GM21367 (cell line): ENCODE data around the gene FBXW11.

Experiments
- ATAC-seq: cut with Tn5 transposase; IDR thresholded peaks from one replicate; pipeline ENCODE4 v1.9.1; 2021; ENCODE audit not compliant: unreplicated experiment

FBXW11 gene

DNA sequence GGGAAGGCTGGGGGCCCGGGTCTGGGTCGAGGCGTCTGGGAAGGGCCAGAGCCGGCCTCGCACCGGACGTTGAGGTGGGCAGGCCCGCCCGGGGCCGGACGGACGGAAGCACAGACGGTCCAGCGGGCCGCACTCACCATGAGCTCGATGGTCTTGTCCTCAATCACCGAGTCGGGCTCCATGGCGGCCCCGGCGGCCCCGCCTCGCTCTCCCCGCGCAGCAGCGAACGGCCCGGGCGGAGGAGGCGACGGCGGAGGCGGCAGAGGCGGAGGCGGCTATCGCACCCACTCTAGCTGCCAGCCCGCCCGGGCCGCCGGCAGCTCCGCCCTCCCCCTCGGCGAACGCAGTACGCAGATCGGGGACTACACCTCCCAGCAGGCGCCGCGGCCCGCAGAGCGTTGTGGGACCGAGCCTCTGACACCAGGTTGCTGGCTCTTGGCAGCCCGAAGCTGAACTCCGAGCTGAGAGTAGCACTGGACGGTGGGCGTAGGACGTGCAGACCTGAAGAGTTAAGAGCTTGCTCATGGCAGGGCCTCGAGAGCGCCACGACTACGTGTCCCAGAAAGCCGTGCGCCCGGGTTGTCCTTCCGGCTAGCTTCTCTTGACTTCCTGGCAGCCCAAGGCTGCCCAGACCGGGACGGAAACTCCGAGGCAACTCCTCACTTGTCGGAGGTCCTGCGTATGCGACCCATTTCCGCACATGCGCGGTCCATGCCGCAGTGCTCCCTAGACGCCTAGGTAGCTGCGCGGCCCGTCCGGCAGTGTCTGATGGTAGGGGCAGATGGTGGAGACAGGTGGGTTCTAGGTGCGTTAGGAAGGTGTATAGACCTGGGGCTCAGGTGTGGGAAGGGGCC, at the start of gene FBXW11:
Gene FBXW11 (minus strand): TSS at position 318 of the 854 bp plus-strand sequence. CDS start 136 bp downstream, at position 182.
- ATAC-seq, result peak; percentile 79

DNA sequence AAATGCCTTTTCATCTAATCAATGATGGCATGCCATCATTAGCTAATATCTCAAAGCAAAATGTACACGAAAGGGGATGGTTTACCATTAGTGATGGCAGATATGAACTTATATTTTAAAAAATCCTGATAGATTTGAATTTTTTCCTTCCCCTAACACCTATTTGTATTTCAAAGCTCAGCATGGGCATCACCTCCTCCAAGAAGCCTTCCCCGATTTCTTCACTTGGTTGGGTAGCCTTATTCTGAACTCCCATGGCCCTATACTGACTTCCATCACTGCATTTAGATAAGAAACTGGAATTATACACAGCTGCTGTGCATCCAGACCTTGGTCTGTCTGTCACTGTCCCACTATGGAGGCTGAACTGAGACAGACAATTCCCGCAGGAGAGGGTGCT, 49.6 kb upstream of the FBXW11 start:
- no peak for ATAC-seq

DNA sequence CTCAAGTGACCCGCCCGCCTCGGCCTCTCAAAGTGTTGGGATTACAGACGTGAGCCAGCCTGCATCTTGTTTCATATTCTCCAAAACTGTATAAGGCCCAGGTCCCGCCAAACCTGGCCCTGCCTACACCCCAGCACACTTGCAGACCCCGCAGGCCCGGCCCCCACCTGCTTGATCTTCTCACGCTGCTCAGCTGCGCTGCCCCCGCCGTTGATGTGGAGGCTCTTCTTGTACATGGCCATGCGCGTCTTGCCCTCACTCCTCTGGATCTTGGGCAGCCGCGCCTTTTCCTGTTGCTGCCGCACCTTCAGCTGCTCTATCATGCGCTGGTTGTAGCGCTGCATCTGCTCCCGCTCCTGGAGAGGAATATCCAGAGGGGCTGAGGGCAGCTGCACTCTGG, 49.0 kb upstream of the FBXW11 start:
- no peak for ATAC-seq

DNA sequence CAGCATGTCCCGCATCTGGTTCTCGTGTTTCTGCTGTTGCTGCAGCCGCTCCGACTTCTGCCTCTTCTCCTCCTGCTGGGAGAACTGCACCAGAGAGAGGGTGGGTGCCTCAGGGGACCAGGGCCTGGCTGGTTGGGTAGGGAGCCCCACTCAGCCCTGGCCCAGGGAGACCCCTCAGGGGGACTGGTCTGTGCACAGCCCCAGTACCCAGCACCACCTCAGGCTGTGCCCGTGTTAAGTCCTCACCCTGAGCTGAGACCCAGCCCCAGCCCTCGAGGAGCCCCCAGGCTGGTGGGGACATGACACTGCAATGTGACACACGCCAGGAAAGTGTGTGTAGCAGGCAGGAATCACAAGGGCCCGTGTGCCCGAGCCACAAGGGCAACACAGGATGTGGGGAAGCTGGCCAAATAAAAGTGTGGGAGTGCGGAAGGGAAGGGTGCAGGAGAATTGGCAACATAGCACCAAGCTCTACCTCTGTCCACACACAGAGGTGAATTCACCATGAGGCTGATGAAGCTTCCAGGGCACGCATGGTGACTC, 48.2 kb upstream of the FBXW11 start:
- no peak for ATAC-seq

DNA sequence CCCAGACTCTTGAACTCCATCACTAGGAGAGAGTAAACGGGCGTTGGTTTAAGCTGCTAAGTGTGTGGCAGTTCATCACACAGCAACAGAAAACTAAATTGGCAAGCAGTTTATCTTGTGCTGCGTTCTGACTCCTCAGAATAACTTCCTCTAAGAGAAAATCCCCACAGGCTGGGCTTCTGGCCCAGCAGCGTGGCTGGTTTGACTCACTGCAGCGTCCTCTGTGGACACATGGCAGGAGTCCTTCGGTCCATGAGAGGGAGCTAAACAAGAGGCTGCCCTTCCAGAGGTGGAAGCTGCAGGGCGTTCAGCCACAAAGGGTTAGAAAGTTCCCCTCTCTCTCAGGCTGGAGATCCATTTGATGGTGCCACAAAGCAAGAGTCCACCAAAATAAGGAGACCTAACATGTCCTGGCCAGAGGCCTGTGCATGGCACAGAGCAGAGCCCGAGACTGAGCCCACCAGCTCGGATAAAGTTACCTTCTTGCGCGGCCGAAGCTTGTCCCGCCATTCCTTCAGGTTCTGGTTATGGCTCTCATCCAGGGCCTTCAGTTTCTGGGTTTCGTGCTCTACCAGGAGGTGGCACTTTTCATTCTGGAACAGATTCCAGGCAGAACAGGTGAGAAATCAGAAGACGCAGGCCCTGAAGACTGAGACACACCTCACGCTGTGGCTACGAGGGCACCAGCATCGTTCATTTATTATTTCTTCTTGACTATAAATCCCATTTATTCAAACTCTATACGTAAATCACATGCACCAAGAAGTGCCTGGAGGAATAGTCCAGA, 46.2 kb upstream of the FBXW11 start:
- no peak for ATAC-seq

DNA sequence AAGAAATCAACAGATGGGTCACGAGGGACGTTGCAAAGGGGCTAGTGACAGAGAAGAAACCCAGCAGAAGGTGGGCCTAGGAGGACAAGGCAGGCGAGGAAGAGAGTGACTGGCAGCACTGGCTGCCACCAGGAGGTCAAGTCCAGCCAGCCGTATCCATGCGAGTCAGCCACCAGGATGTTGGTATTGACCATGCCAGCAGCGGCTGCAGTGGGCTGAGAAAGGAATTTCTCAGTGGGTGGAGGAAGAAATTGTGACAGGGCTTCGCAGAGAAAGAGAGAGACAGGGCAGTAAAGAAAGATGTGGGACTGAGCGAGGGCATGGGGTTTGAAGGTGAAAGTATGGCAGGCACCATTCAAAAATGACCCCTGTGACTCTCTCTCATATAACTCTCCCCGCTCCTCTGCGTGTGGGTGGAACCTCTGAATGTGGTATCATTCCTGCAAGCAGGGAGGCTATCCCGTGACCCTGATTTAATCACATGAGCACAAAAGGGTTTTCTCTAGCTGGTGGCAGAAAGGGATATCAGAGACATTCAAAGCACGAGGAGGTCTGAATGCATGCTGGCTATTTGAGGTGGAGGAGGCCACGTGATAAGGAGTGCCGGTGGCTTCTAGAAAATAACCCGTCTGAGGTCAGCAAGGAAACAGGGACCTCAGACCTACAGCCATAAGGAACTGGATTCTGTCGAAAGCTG, 45.4 kb upstream of the FBXW11 start:
- no peak for ATAC-seq

DNA sequence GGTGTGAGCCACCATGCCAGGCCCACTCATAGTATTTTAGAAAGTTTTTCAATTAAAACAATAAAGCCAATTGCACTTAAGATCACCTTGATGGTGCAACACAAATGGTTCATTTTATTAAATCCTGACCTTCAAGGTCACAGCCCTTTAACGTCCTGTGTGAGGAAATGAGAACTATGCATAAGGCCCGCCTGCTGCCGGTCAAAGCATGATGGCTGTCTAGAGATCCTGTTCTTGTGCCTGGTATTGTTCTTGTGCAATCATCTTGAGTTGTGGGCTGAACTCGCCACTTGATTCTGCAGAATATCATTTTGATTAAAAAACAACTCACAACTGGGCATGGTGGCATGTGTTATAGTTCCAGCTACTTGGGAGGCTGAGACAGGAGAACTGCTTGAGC, 43.6 kb upstream of the FBXW11 start:
- ATAC-seq, result no peak

DNA sequence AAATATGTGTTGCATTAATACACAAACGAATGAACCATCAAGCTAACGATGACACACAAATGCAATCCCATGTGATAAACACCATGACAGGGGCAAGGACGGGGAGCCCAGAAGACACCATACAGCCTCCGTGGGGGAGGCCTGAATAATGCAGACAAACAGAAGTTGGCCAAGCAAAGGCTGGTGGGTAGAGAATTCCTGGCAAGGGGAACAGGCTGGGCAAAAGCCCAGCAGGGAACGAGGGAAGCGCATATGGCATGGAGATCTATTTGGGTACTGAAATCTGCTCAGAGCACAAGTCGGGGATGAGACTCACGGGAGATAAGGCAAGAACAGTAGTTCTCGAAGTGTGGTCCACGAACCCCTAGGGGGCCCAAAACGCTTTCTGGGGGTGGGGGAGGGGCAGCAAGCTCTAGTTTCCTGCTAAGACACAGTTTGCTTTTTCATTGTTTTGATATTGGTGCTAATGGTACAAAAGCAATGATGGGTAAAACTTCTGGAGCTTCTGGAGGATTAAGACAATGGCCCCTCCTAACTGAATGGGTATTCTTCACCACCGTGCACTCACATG, 42.9 kb upstream of the FBXW11 start:
- no peak for ATAC-seq

DNA sequence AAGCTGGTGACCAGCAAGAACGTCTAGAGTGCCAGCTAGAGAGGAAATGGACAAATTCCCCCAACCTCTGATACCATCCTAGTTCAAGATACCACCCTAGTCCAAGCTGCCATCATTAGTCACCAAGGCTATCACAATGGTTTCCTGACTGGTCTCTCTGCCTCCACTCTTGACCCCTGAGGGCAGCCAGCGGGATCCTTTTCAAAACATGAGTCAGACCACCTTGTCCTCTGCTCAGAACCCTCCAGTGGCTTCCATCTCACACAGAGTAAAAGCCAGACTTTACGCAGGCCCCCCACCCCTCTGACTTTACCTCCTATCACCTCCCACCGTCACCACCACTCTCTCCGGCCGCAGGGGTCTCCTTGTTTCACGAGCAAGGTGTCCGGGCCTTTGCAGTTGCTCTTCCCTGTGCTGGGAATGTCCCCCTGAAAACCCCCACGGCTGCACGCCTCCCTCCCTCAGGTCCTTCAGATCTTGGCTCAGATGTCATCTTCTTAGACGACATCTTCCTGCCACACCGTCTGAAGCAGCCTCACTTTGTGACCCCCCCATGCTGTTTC, 42.2 kb upstream of the FBXW11 start:
- no peak for ATAC-seq

DNA sequence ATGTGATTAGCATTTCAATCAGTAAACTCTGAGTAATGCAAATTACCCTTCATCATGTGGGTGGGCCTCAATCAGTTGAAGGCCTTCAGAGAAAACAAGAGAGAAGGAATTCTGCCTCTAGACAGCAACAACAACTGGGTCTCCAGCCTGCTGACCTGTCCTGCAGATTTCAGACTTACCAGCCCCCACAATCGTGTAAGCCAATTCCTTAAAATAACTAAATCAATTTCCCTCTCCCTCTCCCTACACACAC, 41.7 kb upstream of the FBXW11 start:
- no peak for ATAC-seq

DNA sequence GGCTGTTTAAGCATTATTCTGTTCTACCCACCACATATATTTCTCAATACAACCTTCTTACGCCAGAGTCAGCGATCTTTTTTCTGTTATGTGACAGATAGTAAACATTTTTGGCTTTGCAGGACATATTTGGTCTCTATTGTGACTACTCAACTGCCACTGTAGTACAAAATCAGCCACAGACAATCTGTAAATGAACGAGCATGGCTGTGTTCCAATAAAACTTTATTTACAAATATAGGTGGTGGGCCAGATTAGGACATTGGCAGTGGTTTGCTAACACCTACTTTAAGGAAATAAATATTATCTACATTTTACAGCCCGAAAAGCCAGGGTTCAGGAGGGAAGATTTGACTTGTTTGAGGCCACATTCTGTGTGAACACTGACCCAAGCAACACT, 40.2 kb upstream of the FBXW11 start:
- no peak for ATAC-seq

DNA sequence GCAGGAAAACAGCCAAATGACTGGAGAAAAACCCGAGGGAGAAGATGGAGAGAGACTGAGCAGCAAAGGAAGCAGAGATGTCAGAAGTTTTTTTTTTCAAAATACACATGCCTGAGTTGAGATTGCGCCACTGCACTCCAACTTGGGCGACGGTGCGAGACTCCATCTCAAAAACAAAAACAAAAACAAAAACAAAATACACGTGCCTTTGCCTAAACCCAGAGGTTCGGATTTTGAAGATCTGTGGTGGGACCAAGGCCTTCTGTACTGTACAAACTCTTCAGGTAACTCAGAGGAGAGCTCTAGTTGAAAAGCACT, 38.8 kb upstream of the FBXW11 start:
- ATAC-seq, result no peak

DNA sequence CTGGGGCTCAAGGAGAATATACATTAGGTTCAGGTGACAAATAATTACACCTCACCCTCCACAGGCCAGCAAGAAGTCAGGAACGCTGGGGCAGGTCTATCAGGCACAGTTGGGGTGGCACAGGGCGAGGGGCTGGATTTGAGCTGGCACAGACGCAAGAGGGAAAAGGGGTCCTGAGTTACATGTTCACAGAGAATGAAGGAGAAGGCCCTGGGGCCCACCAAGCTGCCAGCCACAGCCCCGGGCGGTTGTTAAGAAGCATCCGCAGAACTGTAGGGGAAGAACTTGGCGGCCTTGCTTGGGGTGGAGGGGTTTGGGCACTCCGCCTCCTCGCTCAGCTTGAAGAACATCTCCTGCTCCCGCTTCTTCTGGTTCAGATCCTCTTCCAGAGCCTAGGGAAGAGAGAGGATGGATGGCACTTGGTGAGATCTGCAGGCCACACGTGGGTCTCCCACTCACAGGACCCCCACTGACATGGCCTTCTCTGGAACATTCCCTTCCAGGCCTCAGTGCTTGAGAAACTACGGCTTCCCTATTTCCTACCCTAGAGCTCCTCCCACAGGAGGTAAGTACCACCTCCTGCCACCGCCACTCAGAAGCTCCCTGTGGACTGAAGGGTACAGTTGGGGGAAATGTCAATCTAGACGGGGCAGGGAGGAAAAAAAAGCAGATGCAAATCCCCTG, 38.3 kb upstream of the FBXW11 start:
- ATAC-seq, result no peak

DNA sequence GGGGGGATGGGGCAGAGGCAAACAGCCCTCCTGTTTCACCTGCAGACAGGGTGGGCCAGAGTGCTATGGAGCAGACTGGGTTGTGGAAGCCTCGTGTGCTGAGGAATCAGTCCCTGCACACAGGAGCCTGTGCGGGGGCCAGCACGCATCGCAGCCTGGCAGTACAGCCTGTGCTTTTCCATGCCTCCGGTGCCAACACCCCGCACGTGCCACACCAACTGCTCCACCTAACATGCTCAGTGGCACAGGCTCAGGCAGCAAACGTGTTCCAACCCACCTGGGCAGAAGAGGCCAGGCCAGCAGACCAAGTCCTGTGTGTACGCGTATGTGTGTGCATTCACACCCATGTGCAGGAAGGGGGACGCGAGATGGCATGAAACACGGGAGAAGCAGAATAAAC, 37.4 kb upstream of the FBXW11 start:
- no peak for ATAC-seq

DNA sequence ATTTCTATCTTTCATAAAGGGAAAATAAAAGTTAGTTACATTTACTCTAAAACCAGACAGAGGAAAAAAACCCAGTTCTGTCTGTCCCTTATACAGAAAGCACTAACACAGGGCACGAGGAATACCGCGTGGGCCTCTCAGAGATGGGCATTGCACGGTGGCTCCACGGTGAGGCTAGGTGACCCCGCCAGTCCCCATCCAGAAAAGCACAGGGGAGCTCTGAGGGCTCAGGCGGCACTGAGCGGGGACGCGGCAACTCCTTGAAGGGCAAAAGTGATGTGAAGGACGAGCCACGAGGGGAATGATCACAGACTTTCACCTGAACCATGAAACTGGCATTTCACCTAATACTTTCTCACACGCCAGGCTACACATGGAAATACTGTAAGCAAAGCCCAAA, 35.7 kb upstream of the FBXW11 start:
- ATAC-seq, result no peak

DNA sequence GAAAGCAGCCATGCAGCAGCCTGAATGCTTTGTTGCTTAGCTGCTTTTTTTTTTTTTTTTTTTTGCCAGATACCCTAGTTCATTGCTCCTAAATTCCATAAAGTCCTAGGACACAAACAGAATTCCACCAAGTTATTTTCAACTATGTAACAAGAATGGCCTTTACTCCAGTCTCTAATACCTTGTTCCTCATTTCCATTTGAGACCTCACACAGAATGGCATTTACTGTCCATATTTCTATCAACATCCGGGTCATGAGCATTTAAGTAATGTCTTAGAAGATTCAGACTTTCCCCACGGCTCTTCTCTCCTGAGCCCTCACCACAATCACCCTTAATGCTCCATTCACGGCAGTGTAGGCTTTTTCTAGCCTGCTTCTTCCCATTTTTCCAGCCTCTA, 31.7 kb upstream of the FBXW11 start:
- no peak for ATAC-seq

DNA sequence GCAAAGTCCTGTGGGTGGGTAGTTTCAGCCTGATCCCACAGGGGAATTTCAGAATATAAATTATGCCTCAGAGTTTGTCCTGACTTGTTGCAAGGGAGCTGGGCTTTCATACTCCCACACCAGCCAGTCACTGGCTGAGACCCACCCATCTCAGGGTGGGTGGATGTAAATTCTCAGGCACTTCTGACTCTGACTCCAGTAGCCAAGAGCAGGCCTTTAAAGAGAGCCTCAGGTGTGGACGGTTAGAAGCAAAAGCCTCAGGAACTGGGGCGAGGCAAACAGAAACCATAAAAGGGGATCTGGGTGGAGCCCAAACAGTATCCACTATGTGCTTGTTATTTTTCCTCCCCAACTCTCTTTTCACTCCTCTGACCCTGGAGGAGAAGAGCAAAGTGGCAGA, 28.6 kb upstream of the FBXW11 start:
- ATAC-seq, result peak; percentile 81

DNA sequence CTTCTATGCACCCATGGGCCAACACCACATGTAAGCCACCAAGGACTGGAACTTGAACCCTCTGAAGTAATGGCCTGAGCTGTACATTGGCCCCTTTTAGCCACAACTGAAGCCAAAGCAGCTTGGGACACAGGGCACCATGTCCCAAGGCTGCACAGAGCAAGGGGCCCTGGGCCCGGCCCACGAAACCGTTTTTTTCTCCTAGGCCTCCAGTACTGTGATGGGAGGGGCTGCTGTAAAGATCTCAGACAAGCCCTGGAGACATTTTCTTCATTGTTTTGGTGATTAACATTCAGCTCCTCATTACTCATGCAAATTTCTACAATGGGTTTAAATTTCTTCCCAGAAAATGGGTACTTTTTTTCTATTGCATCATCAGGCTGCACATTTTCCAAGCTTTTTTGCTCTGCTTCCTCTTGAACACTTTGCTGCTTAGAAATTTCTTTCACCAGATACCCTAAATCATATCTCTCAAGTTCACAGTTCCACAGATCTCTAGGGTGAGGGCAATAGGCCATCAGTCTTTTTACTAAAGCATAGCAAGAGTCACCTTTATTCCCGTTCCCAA, 25.5 kb upstream of the FBXW11 start:
- ATAC-seq, result no peak

DNA sequence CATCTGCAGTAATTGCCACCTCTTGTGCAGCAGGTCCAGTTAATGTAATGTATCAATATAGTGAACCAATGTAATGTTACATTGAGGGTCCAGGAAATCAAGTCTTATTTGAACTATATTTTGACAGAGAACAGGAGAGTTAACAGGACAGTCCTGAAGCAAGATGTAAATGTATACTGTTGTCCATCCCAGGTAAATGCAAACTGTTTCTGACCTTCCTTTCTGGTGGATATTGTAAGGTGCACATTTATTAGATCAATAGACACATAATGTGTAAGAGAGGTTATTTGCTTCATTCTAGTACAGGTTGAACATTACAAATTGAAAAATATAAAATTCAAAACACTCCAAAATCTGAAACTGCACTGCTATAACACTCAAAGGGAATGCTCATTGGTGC, 23.4 kb upstream of the FBXW11 start:
- ATAC-seq, result no peak

DNA sequence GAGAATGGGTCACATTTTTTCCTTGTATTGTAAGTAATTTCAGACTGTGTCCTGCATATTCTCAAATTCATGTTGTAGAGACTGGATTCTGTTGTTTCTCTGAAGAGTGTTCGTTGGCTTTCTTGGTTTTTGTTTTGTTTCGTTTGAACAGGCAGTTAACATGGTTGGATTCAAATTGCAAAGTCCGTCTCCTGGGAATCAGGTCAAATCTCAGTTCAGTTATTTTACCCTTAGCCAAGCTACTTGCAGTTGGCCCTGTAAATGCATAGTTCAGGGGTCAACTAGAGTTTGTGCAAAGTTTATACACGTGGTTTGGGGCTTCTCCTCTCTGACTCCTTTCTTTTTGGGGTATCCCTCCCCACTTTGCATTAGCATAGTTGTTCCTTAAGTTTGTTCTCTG, 21.7 kb upstream of the FBXW11 start:
- no peak for ATAC-seq
